Stomach (tissue), 9 donors: ENCODE results near the gene FAM168A. TPM values are rescaled to one million over a fixed set of nuclear protein-coding genes. Genes with fewer than 3 reads are reported as not detected.

Experiments
- DNase-seq, 2 donors: peaks; one replicate each; pipeline versions ENCODE4 v3.0.0 to v3.0.0-alpha.2; 2013 to 2019
- H3K27ac ChIP-seq, 5 donors: fragments of 200-600 bp in 4 of 5; sonication (generic) in 4 of 5; one replicate each; pipeline ENCODE4 v1.5.1; 2013 to 2019; ENCODE audit warnings: mild to moderate bottlenecking in 1 of 5, moderate library complexity in 1 of 5
- H3K27me3 ChIP-seq, 3 donors: fragments of 200-600 bp; sonication (generic); one replicate each; pipeline ENCODE4 v1.5.1; 2017 to 2019; ENCODE audit warnings: mixed run types in 1 of 3
- H3K36me3 ChIP-seq, 4 donors: fragments of 200-600 bp; sonication (generic); 1 replicate in 3 of 4; 2 replicates in 1 of 4; pipeline ENCODE4 v1.5.1; 2016 to 2019
- H3K4me1 ChIP-seq, 4 donors: fragments of 200-600 bp; sonication (generic); one replicate each; pipeline ENCODE4 v1.5.1; 2016 to 2019
- H3K4me3 ChIP-seq, 4 donors: fragments of 200-600 bp; sonication (generic) in 3 of 4; one replicate each; pipeline ENCODE4 v1.5.1; 2016 to 2019; ENCODE audit warnings: mild to moderate bottlenecking in 1 of 4
- H3K9me3 ChIP-seq, 4 donors: fragments of 200-600 bp; sonication (generic); one replicate each; pipeline ENCODE4 v1.5.1; 2016 to 2019
- EP300 ChIP-seq: sonication (generic); formaldehyde crosslinking; IDR thresholded peaks from one replicate; pipeline ENCODE4 v1.6.1; 2017; ENCODE audit warnings: antibody characterized with exemption
- POLR2A ChIP-seq, 4 donors: fragments of 450-650 bp; IDR thresholded peaks; one replicate each; pipeline ENCODE4 v1.6.1; 2016; ENCODE audit warnings: antibody characterized with exemption in 4 of 4, control low read depth in 2 of 4, mild to moderate bottlenecking in 1 of 4, moderate library complexity in 1 of 4
- POLR2AphosphoS5 ChIP-seq, 3 donors: sonication (generic); formaldehyde crosslinking; IDR thresholded peaks; one replicate each; pipeline ENCODE4 v1.6.1; 2016; ENCODE audit warnings: antibody characterized with exemption in 3 of 3
- WGBS, 5 donors: extraction: QIAGEN DNeasy Blood & Tissue Kit in 3 of 5; methylation state at CpG; one replicate each; pipeline versions ENCODE4 v1.1.5 to v1.1.7; 2013 to 2018; 5-methylcytosine and 5-hydroxymethylcytosine counted together
- intact Hi-C: fragments of 100-400 bp; cut with DNase I; formaldehyde crosslinking; loops from one replicate; pipeline ENCODE4 v1.15.1; 2023; ENCODE audit warnings: low total_unique reads
- polyA plus RNA-seq, 3 donors: library from polyadenylated mRNA; stranded (reverse); fragments of 200-250 nt; gene quantifications; one replicate each; pipeline ENCODE4 v1.2.3, GENCODE V29; 2013
- total RNA-seq, 5 donors: library from RNA; depleted of rRNA; stranded (reverse); fragments of >200 nt; gene quantifications; one replicate each; pipeline versions ENCODE4 v1.1.0 to v1.2.3, GENCODE V29; 2014 to 2016
- TF ChIP-seq, protein P1 (sequence below), 7 experiments: fragments of 450-650 bp in 4 of 7; fragments of 200-600 bp in 3 of 7; sonication (generic) in 3 of 7; IDR thresholded peaks; one replicate each; pipeline ENCODE4 v1.5.1; 2016 to 2019; ENCODE audit warnings: antibody characterized with exemption in 7 of 7, control low read depth in 2 of 7, mild to moderate bottlenecking in 1 of 7
- donor health status: healthy with polysubstance abuse.
- donor health status: Bipolar disorder and iron deficiency.
- donor health status: healthy.

Gene FAM168A
- total and polyA plus RNA-seq, 8 donors: 4.3 to 25.4 (median 6.3) TPM

DNA sequence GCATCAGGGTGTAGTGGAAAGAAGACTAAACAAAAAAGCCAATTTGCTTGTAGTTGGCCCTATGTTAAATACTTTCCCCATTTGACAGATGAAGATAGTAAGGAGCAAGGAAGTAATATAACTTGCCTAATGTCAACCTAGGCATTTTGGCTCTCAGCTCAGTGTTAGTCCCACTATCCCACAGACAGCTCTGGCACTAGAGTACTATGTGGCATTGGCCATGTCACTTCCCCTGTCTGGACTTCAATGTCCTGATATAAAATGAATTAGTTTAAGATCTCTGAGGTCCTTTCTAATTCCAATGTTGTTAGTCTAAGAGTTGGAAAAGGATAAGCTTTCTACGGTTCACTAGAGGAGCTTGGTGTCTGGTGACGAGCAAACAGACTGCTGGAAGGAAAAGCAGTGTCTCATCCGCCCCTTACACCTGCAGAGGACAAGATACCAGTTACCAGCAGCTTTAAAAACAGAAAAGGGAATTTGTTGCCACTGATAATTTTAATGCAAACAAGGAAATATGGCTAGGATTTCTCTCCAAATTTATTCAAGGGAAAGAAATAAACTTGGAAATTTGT is 129.2 kb downstream of the FAM168A start:
- WGBS, 5 donors: 82 to 95% (median 91%) methylated on average over 3 of the region's 3 CpGs
- Histone ChIP-seq H3K27me3 (no peaks in the 10 kb centered on the region), H3K4me3 (no peak overlapping the region), H3K27ac (no peak overlapping the region), H3K4me1 (peaks cover 0 to 19% (median 0%) of the 10 kb centered on the region in 4 donors), H3K9me3 (no peaks in the 10 kb centered on the region), H3K36me3 (no peaks in the 10 kb centered on the region)
- DNase-seq: no peak
- TF ChIP-seq, protein P1, sequence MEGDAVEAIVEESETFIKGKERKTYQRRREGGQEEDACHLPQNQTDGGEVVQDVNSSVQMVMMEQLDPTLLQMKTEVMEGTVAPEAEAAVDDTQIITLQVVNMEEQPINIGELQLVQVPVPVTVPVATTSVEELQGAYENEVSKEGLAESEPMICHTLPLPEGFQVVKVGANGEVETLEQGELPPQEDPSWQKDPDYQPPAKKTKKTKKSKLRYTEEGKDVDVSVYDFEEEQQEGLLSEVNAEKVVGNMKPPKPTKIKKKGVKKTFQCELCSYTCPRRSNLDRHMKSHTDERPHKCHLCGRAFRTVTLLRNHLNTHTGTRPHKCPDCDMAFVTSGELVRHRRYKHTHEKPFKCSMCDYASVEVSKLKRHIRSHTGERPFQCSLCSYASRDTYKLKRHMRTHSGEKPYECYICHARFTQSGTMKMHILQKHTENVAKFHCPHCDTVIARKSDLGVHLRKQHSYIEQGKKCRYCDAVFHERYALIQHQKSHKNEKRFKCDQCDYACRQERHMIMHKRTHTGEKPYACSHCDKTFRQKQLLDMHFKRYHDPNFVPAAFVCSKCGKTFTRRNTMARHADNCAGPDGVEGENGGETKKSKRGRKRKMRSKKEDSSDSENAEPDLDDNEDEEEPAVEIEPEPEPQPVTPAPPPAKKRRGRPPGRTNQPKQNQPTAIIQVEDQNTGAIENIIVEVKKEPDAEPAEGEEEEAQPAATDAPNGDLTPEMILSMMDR (IDR thresholded peaks at IDR 0.05): no peak
- TF ChIP-seq POLR2A (IDR thresholded peaks at IDR 0.05) (no peak), EP300 (no peak), POLR2AphosphoS5 (IDR thresholded peaks at IDR 0.05) (no peak)
- intact Hi-C loops: no loop called here

DNA sequence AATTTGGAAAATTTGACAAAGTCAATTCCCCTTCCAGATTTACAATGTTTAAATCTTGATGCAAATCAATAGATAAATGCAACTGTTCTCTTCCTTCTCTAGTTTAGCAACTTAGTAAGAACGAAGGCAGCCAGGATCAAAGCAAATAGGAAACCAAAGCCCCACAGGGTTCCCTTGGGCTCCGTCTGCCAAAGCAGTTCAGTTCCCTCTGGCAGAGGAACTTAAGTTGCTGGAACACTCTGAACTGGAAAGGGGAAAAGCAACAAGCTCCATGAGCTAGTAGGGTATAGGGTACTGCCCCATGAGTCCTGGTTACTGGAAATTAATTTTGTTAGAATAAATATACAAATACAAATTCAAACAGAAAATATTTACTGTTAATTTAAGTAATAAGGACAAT is 130.4 kb downstream of the FAM168A start:
- no peak for DNase-seq
- WGBS, 5 donors: 51 to 82% (median 69%) methylated on average over 2 of the region's 2 CpGs
- Histone ChIP-seq H3K27ac (no peak overlapping the region), H3K36me3 (no peaks in the 10 kb centered on the region), H3K9me3 (no peaks in the 10 kb centered on the region), H3K4me3 (no peak overlapping the region), H3K27me3 (no peaks in the 10 kb centered on the region), H3K4me1 (peaks cover 0 to 19% (median 0%) of the 10 kb centered on the region in 4 donors)
- intact Hi-C loops: no loop called here
- TF ChIP-seq POLR2AphosphoS5 (IDR thresholded peaks at IDR 0.05) (no peak), POLR2A (IDR thresholded peaks at IDR 0.05) (no peak), EP300 (no peak)
- TF ChIP-seq, protein P1 (IDR thresholded peaks at IDR 0.05): no peak

GRCh38 chr11:73466643-73467042 is 131.3 kb downstream of the FAM168A start:
- Histone ChIP-seq H3K4me3 (no peak overlapping the region), H3K27ac (no peak overlapping the region), H3K4me1 (peaks cover 0 to 19% (median 0%) of the 10 kb centered on the region in 4 donors), H3K36me3 (no peaks in the 10 kb centered on the region), H3K27me3 (no peaks in the 10 kb centered on the region), H3K9me3 (no peaks in the 10 kb centered on the region)
- intact Hi-C loops: no loop called here
- DNase-seq: no peak
- 80 to 93% (median 90%) methylated on average over 1 of the region's 1 CpG for WGBS, 5 donors
- TF ChIP-seq POLR2A (IDR thresholded peaks at IDR 0.05) (no peak), POLR2AphosphoS5 (IDR thresholded peaks at IDR 0.05) (no peak), EP300 (no peak)
- TF ChIP-seq, protein P1 (IDR thresholded peaks at IDR 0.05): no peak

- Histone ChIP-seq H3K27ac (no peak overlapping the region), H3K4me1 (peaks cover 0 to 19% (median 0%) of the 10 kb centered on the region in 4 donors), H3K36me3 (no peaks in the 10 kb centered on the region), H3K4me3 (no peak overlapping the region), H3K9me3 (no peaks in the 10 kb centered on the region), H3K27me3 (no peaks in the 10 kb centered on the region)
- 77 to 86% (median 83%) methylated on average over 1 of the region's 1 CpG for WGBS, 5 donors
- TF ChIP-seq EP300 (no peak), POLR2A (IDR thresholded peaks at IDR 0.05) (no peak), POLR2AphosphoS5 (IDR thresholded peaks at IDR 0.05) (no peak)
- TF ChIP-seq, protein P1 (IDR thresholded peaks at IDR 0.05): no peak
- DNase-seq: no peak
- intact Hi-C loops: no loop called here
Measured at GRCh38 chr11:73465871-73466270, 132.0 kb downstream of the FAM168A start.
